ENCODE results near the gene AUP1.
A peak's percentile ranks its signal among the peaks of the same experiment; 100 is the strongest.
"Not testable (repeated sequence)": the region's sequence is repeated elsewhere in the genome, so short reads cannot be mapped to it uniquely, and the experiment has no call there.

AUP1 gene

DNA sequence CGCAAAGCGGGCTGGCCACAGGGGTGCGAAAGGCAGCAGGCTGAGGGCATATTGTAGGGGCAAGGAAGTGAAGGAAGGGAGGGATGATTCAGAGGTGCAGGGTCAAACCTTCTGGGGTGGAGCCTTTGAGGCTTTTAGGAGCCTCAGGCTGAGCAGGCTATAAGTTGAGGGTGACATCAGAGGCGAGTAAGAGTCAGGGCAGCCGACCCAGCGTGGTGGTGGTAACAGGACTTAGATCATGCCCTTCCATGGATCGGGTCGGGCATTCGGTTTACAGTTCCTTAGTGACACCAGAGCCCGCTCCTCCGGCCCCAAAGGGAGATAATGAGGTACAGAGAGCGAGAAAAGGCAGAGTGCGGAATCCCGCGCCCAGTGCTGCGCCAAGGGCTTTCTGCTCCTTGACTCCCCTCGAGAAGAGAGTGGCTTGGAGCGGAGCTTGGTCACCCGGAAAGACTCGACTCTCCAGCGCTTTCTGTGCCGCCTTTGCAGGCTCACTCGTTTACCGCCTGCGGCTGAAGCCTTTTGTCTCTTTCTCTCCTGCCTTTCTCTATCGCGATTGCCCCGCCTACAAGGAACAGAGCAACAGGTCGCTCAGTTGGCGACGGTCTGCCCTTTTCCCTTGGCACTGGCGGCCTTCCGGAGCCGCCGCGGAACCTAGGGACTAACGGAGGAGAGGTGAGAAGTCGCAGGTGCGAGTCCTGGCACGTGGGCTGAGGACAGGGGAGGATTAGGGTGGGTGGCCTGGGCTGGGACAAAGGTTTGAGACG lies 30.8 kb downstream of the AUP1 start:
- DNase-seq (ENCODE audit: low read depth): no peak

DNA sequence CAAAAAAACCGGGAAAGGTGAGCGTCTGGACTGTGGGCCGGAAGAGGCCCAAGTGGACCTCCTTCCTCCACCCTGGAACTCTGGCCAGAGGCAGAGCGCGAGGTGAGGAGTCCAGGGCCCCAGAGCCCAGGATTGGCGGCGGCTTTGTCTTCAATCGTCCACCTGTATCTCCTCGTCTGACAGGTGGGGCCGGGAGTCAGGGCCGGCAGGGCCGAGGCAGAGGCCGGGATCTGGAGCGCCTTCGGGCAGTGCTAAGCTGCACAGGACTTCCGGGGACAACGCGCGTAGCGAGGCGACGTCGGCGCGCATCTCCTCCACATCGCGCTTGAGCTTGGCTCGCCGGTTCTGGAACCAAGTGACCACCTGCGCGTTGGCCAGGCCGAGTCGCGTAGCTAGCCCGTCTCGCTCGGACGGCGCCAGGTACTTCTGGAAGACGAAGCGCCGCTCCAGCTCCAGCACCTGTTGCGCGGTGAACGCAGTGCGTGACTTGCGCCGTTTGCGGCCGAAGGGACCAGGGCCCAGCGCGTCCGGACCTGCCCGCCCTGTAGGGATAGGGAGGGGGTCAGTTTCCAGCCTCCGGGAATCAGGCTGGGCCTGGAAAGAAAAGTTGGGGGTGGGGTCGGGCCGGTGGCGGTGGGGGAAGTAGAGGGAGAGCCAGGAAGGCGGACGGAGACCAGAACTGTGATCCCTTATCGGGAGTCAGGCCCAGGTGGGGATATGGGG lies 31.6 kb downstream of the AUP1 start:
- DNase-seq (ENCODE audit: low read depth): no peak

DNA sequence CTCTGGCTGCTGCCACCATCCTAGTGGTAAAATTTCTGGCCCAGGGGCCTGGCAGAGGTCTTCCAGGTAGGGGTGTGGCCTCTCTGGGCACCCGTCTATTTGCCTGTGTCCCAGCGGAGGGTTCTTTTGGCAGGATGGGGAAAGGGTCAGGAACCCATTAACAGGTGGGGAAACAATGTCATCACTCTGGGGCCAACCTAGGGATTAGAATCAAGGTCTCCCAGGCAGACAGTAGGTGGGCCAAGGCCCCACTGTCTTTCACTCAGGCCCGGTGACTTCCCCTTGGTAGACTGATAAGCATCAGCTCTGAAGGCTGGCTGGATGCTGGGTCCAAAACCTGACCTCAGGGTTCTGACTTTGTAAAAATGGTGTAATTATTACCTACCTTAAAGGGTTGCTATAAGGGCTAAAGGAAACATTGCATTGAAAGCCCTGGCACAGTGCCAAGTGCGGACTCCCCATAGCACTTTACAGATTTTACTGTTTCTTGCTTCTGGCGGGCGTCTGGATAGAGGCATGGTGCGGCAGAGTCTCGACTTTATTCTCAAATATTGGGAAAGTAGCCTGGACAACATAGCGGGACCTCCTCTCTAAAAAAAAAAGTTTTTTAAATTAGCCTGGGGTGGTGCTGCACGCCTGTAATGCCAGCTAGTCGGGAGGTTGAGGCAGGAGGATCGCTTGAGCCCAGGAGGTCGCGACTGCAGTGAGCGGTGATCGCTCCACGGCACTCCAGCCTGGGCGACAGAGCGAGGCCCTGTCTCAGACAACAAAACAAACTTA lies 32.3 kb downstream of the AUP1 start:
- no peak for DNase-seq (ENCODE audit: low read depth)

DNA sequence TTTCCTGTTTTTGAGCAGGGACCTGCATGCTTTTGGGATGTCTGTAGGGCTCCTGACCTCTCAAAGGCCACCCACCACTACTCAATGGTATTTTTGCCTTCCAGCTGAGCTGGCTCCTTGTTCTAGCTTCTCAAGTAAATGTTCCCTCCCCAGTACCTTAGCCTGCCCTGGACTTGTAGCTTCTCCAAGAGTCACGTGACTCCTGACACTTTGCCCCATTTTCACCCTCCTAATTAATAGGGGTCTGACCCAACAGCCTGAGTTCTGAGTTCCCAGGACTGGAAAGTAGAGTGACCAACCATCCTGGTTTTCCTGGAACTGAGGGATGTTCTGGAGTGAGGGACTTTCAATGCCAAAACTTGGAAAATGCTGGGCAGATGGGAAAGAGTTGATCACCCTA lies 34.1 kb downstream of the AUP1 start:
- DNase-seq (ENCODE audit: low read depth): no peak

DNA sequence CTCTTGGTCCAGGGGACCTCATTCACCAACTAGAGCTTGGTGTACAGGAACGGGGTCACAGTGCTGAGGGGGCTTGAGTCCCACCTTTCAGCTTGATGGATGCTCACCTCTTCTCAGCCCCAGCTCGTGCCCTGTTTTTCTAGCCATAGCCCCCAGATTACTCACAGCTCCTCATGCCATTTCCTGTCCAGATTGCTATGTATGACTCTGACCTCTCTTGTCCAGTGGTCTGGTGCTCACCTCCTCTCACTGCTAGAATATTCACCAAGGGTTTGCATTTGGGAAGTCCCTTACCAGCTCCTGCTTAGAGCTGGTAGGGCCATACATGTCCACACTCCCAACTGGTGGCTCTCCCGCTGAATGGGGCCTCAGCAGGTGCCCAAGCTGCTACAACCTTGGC lies 36.0 kb downstream of the AUP1 start:
- no peak for DNase-seq (ENCODE audit: low read depth)

DNA sequence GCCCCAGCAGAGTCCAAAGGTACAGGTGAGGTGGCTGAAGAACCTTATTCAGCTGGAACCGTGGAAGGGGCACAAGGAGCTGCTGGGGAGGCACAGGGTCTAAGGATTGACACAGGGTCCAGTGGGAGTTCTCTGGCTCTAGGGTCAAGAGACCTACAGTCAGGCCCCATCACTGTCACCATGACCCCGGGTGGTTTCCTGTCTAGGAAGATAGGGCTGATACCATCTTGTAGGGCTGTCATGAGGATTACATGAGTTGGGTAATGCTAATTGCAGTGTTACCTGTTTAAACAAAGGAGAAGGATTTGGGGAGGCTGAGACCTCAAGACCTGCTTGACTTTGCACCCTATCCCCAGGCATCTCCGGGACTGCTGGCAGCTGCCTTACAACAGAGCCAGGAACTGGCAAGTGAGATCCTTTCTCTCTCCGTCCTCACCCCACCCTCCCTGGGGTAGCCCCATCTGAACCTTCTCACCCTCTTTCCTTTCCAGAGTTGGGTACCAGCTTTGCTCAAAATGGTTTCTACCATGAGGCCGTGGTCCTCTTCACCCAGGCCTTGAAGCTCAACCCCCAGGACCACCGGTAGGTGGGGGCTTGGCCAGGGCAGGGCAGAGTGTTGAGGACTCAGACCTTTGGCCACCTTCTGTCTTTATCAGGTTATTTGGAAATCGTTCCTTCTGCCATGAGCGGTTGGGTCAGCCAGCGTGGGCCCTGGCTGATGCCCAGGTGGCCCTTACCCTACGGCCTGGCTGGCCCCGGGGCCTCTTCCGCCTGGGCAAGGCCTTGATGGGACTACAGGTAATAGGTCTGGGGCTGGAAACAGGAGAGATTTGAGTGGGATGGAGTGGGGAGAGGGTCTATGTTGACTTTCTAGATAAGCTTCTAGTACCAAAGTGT lies 37.6 kb downstream of the AUP1 start:
- DNase-seq (ENCODE audit: low read depth): no peak

DNA sequence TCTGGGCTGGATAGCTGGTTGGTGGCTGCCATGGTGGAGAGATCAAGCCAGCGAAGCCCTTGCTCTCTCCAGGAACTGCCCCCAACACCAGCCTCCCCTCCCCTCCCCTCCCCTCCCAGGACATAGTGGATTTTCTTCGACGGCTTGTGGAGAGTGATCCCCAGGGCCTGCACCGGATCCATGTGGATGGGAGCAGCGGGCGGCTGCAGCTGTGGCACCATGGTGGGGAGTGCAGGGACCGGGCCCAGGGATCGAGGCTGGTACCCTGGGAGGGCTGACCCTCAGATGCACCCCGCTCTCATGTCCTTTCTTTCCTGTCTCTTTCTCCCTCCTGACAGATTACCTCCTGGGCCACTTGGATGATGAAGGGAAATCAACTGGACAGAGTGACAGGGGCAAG lies 39.6 kb downstream of the AUP1 start:
- DNase-seq (ENCODE audit: low read depth): no peak

DNA sequence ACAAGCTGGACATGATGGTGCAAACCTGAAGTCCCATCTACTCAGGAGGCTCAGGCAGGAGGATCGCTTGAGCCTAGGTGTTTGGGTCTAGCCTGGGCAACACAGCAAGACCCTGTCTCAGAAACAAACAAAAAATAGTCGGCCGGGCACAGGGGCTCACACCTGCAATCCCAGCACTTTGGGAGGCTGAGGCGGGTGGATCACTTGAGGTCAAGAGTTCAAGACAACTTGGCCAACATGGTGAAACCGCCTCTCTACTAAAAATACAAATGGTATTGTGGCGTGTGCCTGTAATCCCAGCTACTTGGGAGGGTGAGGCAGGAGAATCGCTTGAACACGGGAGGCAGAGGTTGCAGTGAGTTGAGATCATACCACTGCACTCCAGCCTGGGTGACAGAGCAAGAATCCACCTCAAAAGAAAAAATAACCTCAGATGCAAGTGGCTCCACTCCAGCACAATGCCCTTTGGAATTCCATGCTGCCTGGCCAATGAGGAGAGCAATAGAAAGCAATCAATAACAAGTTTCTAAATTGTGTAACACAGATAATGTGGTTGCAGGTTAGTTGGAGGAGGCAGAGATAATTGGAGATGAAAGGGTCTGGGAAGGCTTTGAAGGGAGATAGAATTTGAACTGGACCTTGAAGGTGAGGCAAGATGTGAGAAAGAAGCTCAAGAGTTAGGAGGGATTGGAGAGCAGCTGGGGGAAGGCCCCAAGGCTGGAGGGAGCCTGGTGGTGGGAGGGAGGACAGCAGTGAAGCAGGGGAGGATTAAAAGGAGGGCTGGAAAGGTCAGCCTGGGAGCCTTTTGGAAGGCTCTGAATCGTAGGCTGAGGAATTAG lies 40.6 kb downstream of the AUP1 start:
- no peak for DNase-seq (ENCODE audit: low read depth)

DNA sequence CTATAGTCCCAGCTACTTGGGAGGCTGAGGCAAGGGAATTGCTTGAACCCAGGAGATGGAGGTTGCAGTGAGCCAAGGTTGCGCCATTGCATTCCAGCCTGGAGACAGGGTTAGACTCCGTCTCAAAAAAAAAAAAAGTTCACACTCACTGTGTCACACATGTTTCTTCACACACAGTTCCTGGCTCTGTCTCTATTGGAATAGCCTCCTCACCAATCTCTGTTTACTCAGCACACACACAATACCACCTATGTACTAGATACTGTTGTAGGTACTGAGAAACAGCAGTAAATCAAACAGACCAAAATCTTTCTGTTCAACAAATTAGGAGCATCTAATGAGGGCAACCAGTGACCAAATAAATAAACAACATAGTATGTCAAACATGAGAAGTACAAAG lies 43.4 kb downstream of the AUP1 start:
- DNase-seq (ENCODE audit: low read depth): no peak

DNA sequence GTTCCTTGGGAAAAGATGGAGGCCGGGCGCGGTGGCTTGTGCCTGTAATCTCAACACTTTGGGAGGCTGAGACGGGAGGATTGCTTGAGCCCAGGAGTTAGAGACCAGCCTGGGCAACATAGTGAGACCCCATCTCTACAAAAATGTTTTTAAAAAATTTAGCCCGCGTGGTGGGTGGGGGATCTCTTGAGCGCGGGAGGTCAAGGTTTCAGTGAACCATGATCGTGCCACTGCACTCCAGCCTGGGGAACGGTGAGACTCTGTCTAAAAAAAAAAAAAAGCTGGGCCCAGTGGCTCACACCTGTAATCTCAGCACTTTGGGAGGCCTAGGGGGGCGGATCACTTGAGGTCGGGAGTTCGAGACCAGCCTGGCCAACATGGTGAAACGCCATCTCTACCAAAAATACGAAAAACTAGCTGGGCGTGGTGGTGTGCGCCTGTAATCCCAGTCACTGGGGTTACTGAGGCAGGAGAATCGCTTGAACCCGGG lies 45.8 kb downstream of the AUP1 start:
- not testable (repeated sequence) for DNase-seq (ENCODE audit: low read depth)

DNA sequence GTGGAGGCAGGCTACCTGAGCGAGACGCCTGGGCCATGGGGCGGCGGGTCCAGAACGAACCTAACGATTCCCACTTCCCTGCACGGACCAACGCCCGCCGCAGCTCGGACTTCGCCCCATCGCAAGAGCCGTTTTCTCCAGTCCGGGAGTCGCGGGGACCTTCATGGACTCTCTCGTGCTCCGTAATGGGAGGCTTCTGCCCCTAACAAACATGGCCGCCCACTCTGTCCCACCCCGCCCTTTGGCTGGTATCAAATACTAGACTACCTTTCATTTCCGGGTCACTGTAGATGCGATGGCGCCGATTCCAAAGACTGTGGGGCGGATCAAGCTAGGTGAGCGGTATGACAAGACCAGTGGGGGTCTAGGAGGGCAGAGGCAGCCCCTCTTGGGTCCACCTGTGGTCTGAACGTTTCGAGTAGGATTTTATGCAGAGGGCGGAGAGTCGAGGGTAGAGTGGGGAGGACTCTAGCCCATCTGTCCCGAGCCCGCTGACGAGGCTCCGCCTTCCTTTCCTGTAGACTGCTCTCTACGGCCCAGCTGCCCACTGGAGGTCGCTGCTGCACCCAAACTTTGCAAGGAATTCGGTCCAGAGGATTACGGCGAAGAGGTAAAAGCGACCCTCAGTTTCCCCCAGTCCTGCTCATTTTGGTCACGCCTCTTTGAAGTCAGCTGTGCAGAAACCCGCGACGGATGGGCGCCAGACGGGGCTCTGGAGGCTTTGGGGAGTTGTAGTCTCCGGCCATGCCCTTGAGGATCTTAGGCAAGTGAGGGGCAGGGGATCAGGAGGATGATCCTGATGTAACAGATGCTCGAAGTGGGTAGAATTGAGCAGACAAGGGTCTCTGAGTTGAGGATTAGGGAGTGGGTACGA lies 46.5 kb downstream of the AUP1 start, which contains the start of the genes CCDC142 and TTC31:
Gene CCDC142 (minus strand): TSS at position 198 of the 874 bp plus-strand sequence. CDS start 161 bp downstream, at position 37.
Gene TTC31 (plus strand): TSS at position 281 of the 874 bp plus-strand sequence. CDS start 15 bp downstream, at position 296.
- DNase-seq (ENCODE audit: low read depth): peak; percentile 89

DNA sequence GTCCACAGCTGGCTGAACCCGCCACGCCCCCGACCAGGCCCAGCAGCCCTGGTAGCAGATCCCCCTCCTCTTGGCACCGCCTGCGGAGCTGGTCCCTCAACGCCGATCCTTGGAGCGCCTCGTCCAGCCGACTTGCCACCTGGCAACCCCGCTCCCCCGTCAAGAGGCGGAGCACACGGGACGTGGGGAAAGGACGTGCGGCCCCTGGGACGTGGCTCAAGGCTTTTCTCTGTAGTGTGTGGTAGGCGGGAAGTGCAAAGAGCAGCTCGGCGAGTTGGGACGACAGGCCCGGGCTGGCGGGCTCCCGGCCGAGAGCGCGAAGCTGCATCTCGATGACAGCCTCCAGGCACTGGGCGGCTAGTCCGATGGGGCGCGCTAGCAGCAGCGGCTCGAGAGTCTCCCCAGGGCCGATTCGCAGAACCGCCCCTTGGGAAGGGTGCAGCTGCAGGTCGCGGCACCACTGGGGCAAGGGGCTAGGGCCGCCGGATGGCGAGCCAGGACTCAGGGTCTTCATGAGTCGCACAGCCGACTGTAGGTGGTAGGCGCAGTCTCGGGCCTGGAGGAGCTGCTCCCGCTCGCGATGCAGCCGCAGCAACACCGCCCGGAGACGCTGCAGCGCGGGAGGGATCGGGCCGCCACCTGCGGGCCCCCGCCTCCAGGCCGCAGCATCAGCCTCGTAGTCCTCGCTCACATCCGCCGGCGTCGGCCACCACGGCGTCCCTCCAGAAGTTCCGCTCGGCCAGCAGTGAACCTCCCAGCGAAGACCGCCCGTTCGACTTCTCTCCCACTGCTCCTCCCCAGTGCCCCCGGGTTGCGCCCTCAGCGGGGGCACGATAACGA lies 47.3 kb downstream of the AUP1 start:
- peak; percentile 37 for DNase-seq (ENCODE audit: low read depth)

DNA sequence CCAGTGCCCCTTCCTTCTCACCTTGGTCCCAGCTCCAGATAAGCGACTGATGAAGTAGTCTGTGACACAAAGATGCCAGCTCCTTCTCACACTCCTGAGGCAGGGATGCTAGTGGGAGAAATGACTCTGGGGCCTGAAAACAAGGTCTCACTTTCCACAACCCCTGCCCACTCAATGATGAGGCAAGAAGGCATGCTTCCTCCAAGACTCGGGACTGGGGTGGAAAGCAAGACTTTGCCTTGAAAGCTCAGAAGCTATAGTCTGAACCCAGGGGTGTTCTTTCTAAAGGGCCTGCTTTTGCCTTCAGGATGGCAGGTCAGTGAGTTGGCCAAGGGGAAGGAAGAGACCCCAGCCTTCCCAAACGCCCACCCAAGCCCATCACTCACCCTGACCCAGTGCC lies 48.1 kb downstream of the AUP1 start:
- no peak for DNase-seq (ENCODE audit: low read depth)
